GM12878 (cell line): ENCODE measurements around the gene COL23A1. TPM values are rescaled to one million over a fixed set of nuclear protein-coding genes. Genes with fewer than 3 reads are reported as not detected.

Source experiments
- ATAC-seq: fragments of 200-7000 bp; cut with Tn5 transposase; 3 replicates; pipeline ENCODE4 v1.9.1; 2020; ENCODE audit warnings: mild to moderate bottlenecking, moderate library complexity
- BruUV-seq: library from RNA; stranded (reverse); fragments of 400-500 nt; replicated peaks from 2 replicates; lab custom pipeline; 2021; lab: Mats Ljungman, UMichigan
- CTCF ChIA-PET: fragments of 300-600 bp; sonication (Branson Sonifier 250); formaldehyde crosslinking; extraction: SDS; loops from one replicate; lab custom pipeline; 2021; ENCODE audit warnings: inconsistent platforms; lab: Yijun Ruan, JAX
- POLR2A ChIA-PET: fragments of 350-600 bp; formaldehyde crosslinking; extraction: SDS; loops from one replicate; lab custom pipeline; 2021; ENCODE audit warnings: inconsistent platforms; lab: Charles Lee
- RAD21 ChIA-PET: fragments of 300-600 bp; sonication (Branson Sonifier 250); formaldehyde crosslinking; loops from one replicate; lab custom pipeline; 2023; ENCODE audit warnings: antibody characterized with exemption; ENCODE audit not compliant: unreplicated experiment; lab: Charles Lee
- SMC1A ChIA-PET: fragments of 300-600 bp; sonication (Branson Sonifier 250); formaldehyde crosslinking; loops from one replicate; lab custom pipeline; 2023; ENCODE audit not compliant: unreplicated experiment, uncharacterized antibody; lab: Charles Lee
- DNase-seq: peaks from one replicate; pipeline ENCODE4 v3.0.0-alpha.2; 2011; ENCODE audit warnings: low read depth, low spot score
- FAIRE-seq: peaks from 3 replicates; lab custom pipeline; 2011; peaks lifted over from hg19 to GRCh38; lab: Jason Lieb, UNC
- H2AFZ ChIP-seq: 2 replicates; pipeline ENCODE4 v1.6.0; 2011; ENCODE audit warnings: low read depth, low read length, control low read depth; ENCODE audit not compliant: control insufficient read depth
- H3K27ac ChIP-seq: 2 replicates; pipeline ENCODE4 v1.5.1; 2011; ENCODE audit warnings: control low read depth; ENCODE audit not compliant: control insufficient read depth, insufficient read depth
- H3K27me3 ChIP-seq, 2 experiments: replicated peaks in 1 of 2; 2 replicates each; pipeline versions ENCODE4 v1.6.0 to v1.6.1; 2011; ENCODE audit warnings: low read length in 1 of 2; ENCODE audit not compliant: control insufficient read depth in 2 of 2, insufficient read depth in 2 of 2
- H3K36me3 ChIP-seq, 2 experiments: 2 replicates each; pipeline ENCODE4 v1.5.1; 2011; ENCODE audit warnings: low read length in 1 of 2; ENCODE audit not compliant: control insufficient read depth in 2 of 2, insufficient read depth in 2 of 2
- H3K4me1 ChIP-seq: 2 replicates; pipeline ENCODE4 v1.6.1; 2011; ENCODE audit warnings: mild to moderate bottlenecking, low read length, moderate library complexity, mixed read lengths; ENCODE audit not compliant: control insufficient read depth, insufficient read depth
- H3K4me2 ChIP-seq: 2 replicates; pipeline ENCODE4 v1.6.0; 2011; ENCODE audit warnings: control low read depth; ENCODE audit not compliant: control insufficient read depth, insufficient read depth
- H3K4me3 ChIP-seq: fragments of 200-600 bp; sonication (generic); 2 replicates; pipeline ENCODE4 v1.5.1; 2016
- H3K79me2 ChIP-seq: 2 replicates; pipeline ENCODE4 v1.6.0; 2011; ENCODE audit warnings: low read length; ENCODE audit not compliant: control insufficient read depth, insufficient read depth
- H3K9ac ChIP-seq: 2 replicates; pipeline ENCODE4 v1.8.0; 2011; ENCODE audit warnings: low read length, control low read depth, mixed read lengths; ENCODE audit not compliant: control insufficient read depth, insufficient read depth
- H3K9me3 ChIP-seq: replicated peaks from 3 replicates; pipeline ENCODE4 v1.5.1; 2011; ENCODE audit warnings: mild to moderate bottlenecking, low read length; ENCODE audit not compliant: control insufficient read depth, insufficient read depth
- H4K20me1 ChIP-seq: 2 replicates; pipeline ENCODE4 v1.6.0; 2011; ENCODE audit not compliant: control insufficient read depth, insufficient read depth
- BACH1 ChIP-seq: fragments of 450-650 bp; IDR thresholded peaks from 2 replicates; pipeline ENCODE4 v1.6.1; 2017; ENCODE audit warnings: mild to moderate bottlenecking, borderline replicate concordance
- BCL11A ChIP-seq: IDR thresholded peaks from 2 replicates; pipeline ENCODE4 v1.6.1; 2011; ENCODE audit warnings: low read depth, low read length
- CEBPB ChIP-seq, 2 experiments: fragments of 150-350 bp in 1 of 2; IDR thresholded peaks; 2 replicates each; pipeline ENCODE4 v1.6.1; 2012 to 2014; ENCODE audit warnings: low read depth in 2 of 2, low read length in 2 of 2, borderline replicate concordance in 1 of 2, inconsistent platforms in 1 of 2
- CEBPZ ChIP-seq: fragments of 150-350 bp; IDR thresholded peaks from 2 replicates; pipeline ENCODE4 v1.6.1; 2016; ENCODE audit warnings: low read depth, low read length
- CREB1 ChIP-seq: IDR thresholded peaks from 2 replicates; pipeline ENCODE4 v1.6.1; 2012; ENCODE audit warnings: low read depth, mild to moderate bottlenecking, inconsistent platforms
- E2F4 ChIP-seq: IDR thresholded peaks from 2 replicates; pipeline ENCODE4 v1.6.1; 2012; ENCODE audit warnings: low read depth, low read length, improper control_type of control experiment
- E4F1 ChIP-seq: fragments of 450-650 bp; IDR thresholded peaks from 2 replicates; pipeline ENCODE4 v1.6.1; 2018; ENCODE audit warnings: borderline replicate concordance, mild to moderate bottlenecking; ENCODE audit not compliant: partially characterized antibody
- FOS ChIP-seq: IDR thresholded peaks from 3 replicates; pipeline ENCODE4 v1.6.1; 2011; ENCODE audit warnings: borderline replicate concordance; ENCODE audit not compliant: insufficient read length; ENCODE audit errors: extremely low read depth
- KLF5 ChIP-seq: fragments of 450-650 bp; IDR thresholded peaks from 2 replicates; pipeline ENCODE4 v1.6.1; 2014; ENCODE audit warnings: mild to moderate bottlenecking; ENCODE audit not compliant: partially characterized antibody
- MEF2A ChIP-seq: IDR thresholded peaks from 2 replicates; pipeline ENCODE4 v1.6.1; 2011; ENCODE audit warnings: low read depth, mild to moderate bottlenecking, low read length, moderate library complexity; ENCODE audit not compliant: insufficient read depth
- PAX8 ChIP-seq: fragments of 450-650 bp; IDR thresholded peaks from 2 replicates; pipeline ENCODE4 v1.6.1; 2017; ENCODE audit warnings: mild to moderate bottlenecking, moderate library complexity
- RELB ChIP-seq: fragments of 450-650 bp; IDR thresholded peaks from 2 replicates; pipeline ENCODE4 v1.6.1; 2017; ENCODE audit warnings: low read depth, mild to moderate bottlenecking, moderate library complexity
- SREBF2 ChIP-seq: IDR thresholded peaks from 2 replicates; pipeline ENCODE4 v1.6.1; 2012; ENCODE audit warnings: mild to moderate bottlenecking, low read length
- TCF7 ChIP-seq: IDR thresholded peaks from 2 replicates; pipeline ENCODE4 v1.6.1; 2014; ENCODE audit warnings: antibody characterized with exemption, borderline replicate concordance
- ZNF384 ChIP-seq: IDR thresholded peaks from 2 replicates; pipeline ENCODE4 v1.6.1; 2012; ENCODE audit warnings: low read depth, mild to moderate bottlenecking, low read length, improper control_type of control experiment, borderline replicate concordance
- WGBS: methylation state at CpG from one replicate; pipeline ENCODE4 v1.1.6; 2016; ENCODE audit warnings: low lambda C conversion rate; ENCODE audit not compliant: insufficient replicate concordance, insufficient coverage; ENCODE audit errors: missing lambda C conversion rate; 5-methylcytosine and 5-hydroxymethylcytosine counted together
- in situ Hi-C: fragments of 300-500 bp; cut with MboI; formaldehyde crosslinking; loops from 9 replicates; pipeline ENCODE4 v1.14.3; 2018; ENCODE audit warnings: mixed read lengths
- intact Hi-C: fragments of 100-400 bp; cut with micrococcal nuclease; formaldehyde crosslinking; loops from one replicate; pipeline ENCODE4 v1.14.2; 2022; ENCODE audit not compliant: unreplicated experiment
- polyA plus RNA-seq, 11 experiments: library from polyadenylated mRNA; depleted of rRNA in 4 of 11; unstranded in 6 of 11; stranded (reverse) in 5 of 11; fragments of >200 nt; fragmentation: Nextera tagmentation in 4 of 11; fragmentation: Illumina TruSeq in 1 of 11; extraction: Ambion mirVana in 4 of 11; extraction: Trizol in 1 of 11; gene quantifications; 1 replicate in 1 of 11; 2 replicates in 10 of 11; pipeline versions ENCODE4 v1.2.1 to v1.2.3, GENCODE V29; 2011 to 2016; ENCODE audit warnings: inconsistent platforms in 2 of 11, missing spikeins in 2 of 11, low read depth in 1 of 11
- total RNA-seq, 4 experiments: library from RNA; depleted of rRNA in 3 of 4; stranded (reverse); fragments of >200 nt in 3 of 4; fragmentation: Illumina TruSeq in 1 of 4; extraction: Trizol in 1 of 4; gene quantifications; 2 replicates each; pipeline versions ENCODE4 v1.2.1 to v1.2.3, GENCODE V29; 2013 to 2021

Gene COL23A1
- total and polyA plus RNA-seq, 10 of the 15 experiments (the other 5 are each of a cell fraction or from before 2014, with no cell fraction given) = 0.03 to 0.83 (median 0.09) TPM; not detected in 5

- intact Hi-C loops (no loop called here), in situ Hi-C loops (no loop called here)
- Histone ChIP-seq H3K4me2 (no peak overlapping the region), H3K4me3 (no peak overlapping the region), H3K27ac (no peak overlapping the region), H3K9me3 (no peaks in the 10 kb centered on the region), H3K27me3 (no peaks in the 10 kb centered on the region; a peak in 1 of 4 replicates), H3K36me3 (no peaks in the 10 kb centered on the region), H3K79me2 (no peaks in the 10 kb centered on the region), H3K9ac (no peak overlapping the region), H3K4me1 (no peaks in the 10 kb centered on the region), H2AFZ (no peak overlapping the region), H4K20me1 (no peaks in the 10 kb centered on the region)
- ChIA-PET CTCF (no interaction called here), SMC1A (no interaction called here), RAD21 (no interaction called here), POLR2A (no interaction called here)
- WGBS = 60% methylated on average over 31 of the region's 33 CpGs
- BruUV-seq = no TSS peak
- ATAC-seq (no peak), FAIRE-seq (no peak), DNase-seq (no peak)
- TF ChIP-seq BCL11A = no peak
- no peak for TF ChIP-seq CEBPB (IDR thresholded peaks at IDR 0.05; ENCODE audit: borderline replicate concordance in 1 of 2, low read depth in 2 of 2, low read length in 2 of 2)
- no peak for TF ChIP-seq CREB1
- TF ChIP-seq E2F4 = no peak
- TF ChIP-seq TCF7 = no peak
- TF ChIP-seq E4F1 = no peak
- TF ChIP-seq CEBPZ = no peak
- no peak for TF ChIP-seq MEF2A
- TF ChIP-seq ZNF384 = no peak
- TF ChIP-seq PAX8 = no peak
- TF ChIP-seq FOS = no peak
- no peak for TF ChIP-seq KLF5
- no peak for TF ChIP-seq SREBF2
- no peak for TF ChIP-seq RELB
- no peak for TF ChIP-seq BACH1
Measured at GRCh38 chr5:178396796-178397720, 193.1 kb downstream of the COL23A1 start.
